GM19455 (cell line): ENCODE measurements around the gene GPN1.
"Not testable (repeated sequence)": the region's sequence is repeated elsewhere in the genome, so short reads cannot be mapped to it uniquely, and the experiment has no call there.

Experiments
- ATAC-seq: cut with Tn5 transposase; IDR thresholded peaks from one replicate; pipeline ENCODE4 v1.9.1; 2021; ENCODE audit not compliant: unreplicated experiment

The GPN1 gene

GRCh38 chr2:27667446-27667845 is 38.6 kb downstream of the GPN1 start:
- ATAC-seq: no peak

- ATAC-seq: no peak
These were observed 42.4 kb downstream of the GPN1 start for GRCh38 chr2:27671235-27671634.

- no peak for ATAC-seq
These were observed 44.1 kb downstream of the GPN1 start for GRCh38 chr2:27672723-27673486.

- ATAC-seq: no peak
These were observed 51.7 kb downstream of the GPN1 start for GRCh38 chr2:27680571-27680970.

- ATAC-seq: no peak
These were observed 53.0 kb downstream of the GPN1 start for GRCh38 chr2:27681841-27682240.

- not testable (repeated sequence) for ATAC-seq
These were observed 53.5 kb downstream of the GPN1 start for GRCh38 chr2:27682334-27682771.

GRCh38 chr2:27683390-27684071 is 54.7 kb downstream of the GPN1 start:
- ATAC-seq: no peak

GRCh38 chr2:27685006-27685405 is 56.2 kb downstream of the GPN1 start:
- not testable (repeated sequence) for ATAC-seq

GRCh38 chr2:27685577-27685976 is 56.7 kb downstream of the GPN1 start:
- no peak for ATAC-seq

GRCh38 chr2:27687232-27687631 is 58.4 kb downstream of the GPN1 start:
- no peak for ATAC-seq

- no peak for ATAC-seq
These were observed 60.6 kb downstream of the GPN1 start for GRCh38 chr2:27689424-27689823.

- no peak for ATAC-seq
These were observed 61.2 kb downstream of the GPN1 start for GRCh38 chr2:27690052-27690451.

- no peak for ATAC-seq
These were observed 68.8 kb downstream of the GPN1 start for GRCh38 chr2:27697660-27698059.
